Activated CD8-positive, alpha-beta memory T cell treated with anti-CD3 and anti-CD28 coated beads, Interleukin-2, amount 50 U/mL, for 1 hour (primary cell): ENCODE measurements around the gene ZBTB8A.

Source experiments
- DNase-seq: peaks from one replicate; pipeline ENCODE4 v3.0.0-alpha.2; 2020; ENCODE audit errors: extremely low read depth

Gene ZBTB8A

DNA sequence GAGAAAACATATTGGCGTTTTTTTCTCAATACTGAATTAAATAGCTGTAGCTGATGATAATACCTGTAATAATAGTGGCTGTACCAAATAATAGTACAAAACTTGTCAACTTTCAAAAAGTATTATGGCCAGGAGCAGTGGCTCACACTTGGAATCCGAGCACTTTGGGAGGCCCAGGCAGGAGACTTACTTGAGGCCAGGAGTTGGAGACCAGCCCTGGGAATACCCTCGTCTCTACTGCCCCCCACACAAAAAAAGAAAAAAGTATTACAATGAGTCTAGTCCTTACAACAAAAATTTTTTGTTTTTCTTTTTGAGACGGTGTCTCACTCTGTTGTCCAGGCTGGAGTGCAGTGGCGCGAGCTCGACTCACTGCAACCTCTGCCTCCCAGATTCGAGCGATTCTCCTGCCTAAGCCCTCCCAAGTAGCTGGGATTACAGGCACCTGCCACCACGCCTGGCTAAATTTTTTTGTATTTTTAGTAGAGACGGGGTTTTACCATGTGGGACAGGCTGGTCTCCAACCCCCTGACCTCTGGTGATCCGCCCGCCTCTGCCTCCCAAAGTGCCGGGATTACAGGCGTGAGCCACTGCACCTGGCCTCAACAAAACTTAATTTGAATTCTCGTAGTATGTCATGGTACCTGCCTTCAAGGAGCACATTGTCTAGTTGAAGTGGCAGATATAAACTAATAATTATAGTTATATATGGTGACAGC, 113.2 kb downstream of the ZBTB8A start:
- DNase-seq: no peak
